ENCODE measurements around the gene TULP1.

DNA sequence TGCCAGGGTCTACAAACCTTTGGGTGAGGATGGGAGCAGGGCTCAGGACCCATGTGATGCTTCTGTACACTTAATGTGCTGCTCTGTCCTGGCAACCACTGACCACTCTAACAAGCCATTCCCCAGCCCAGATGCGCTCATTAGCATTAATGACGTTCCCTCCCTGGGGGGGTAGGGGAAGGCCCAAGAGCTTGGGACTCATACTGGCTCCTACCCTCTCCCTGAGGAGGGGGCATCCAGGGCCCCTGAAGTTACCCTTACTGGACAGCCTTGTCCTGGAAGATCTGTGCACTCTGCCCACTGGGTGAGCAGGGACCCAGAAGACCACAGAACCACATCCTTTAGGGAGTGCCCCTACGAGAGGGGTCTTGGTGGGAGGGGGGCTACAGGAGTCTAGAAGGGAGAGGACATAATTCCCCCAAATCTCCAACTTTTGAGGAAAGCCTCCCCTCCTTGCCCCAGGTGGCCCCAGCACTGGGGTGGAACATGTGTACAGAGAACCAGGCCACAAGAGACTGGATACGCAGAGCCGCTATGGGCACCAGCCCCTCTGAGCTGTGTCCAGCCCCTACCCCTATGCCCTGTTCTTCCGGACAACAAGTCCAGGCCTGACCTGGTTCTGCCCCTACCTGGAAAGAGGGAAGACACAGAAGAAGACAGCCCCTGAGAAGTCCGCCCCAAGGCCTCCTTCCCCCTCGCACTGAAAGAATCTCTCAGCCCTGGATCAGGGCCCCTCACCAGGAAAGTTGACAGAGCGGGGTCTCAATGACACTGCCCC lies 17.2 kb downstream of the TULP1 start:
- TF ChIP-seq TAF1 (conservative IDR thresholded peaks at IDR 0.05) (no peak), RAD21 (IDR thresholded peaks at IDR 0.05) (no peak), FOXA1 (IDR thresholded peaks at IDR 0.05) (no peak), MAX (IDR thresholded peaks at IDR 0.05) (no peak), SP1 (IDR thresholded peaks at IDR 0.05) (no peak), JUND (IDR thresholded peaks at IDR 0.05) (no peak), YY1 (IDR thresholded peaks at IDR 0.05) (no peak), NR2F2 (IDR thresholded peaks at IDR 0.05) (no peak), GABPA (IDR thresholded peaks at IDR 0.05 in 1 of 2, conservative IDR thresholded peaks at IDR 0.05 in 1 of 2) (no peak), FOXA2 (IDR thresholded peaks at IDR 0.05) (no peak), ZBTB33 (IDR thresholded peaks at IDR 0.05) (no peak)
- TF ChIP-seq, protein P1, sequence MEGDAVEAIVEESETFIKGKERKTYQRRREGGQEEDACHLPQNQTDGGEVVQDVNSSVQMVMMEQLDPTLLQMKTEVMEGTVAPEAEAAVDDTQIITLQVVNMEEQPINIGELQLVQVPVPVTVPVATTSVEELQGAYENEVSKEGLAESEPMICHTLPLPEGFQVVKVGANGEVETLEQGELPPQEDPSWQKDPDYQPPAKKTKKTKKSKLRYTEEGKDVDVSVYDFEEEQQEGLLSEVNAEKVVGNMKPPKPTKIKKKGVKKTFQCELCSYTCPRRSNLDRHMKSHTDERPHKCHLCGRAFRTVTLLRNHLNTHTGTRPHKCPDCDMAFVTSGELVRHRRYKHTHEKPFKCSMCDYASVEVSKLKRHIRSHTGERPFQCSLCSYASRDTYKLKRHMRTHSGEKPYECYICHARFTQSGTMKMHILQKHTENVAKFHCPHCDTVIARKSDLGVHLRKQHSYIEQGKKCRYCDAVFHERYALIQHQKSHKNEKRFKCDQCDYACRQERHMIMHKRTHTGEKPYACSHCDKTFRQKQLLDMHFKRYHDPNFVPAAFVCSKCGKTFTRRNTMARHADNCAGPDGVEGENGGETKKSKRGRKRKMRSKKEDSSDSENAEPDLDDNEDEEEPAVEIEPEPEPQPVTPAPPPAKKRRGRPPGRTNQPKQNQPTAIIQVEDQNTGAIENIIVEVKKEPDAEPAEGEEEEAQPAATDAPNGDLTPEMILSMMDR (IDR thresholded peaks at IDR 0.05; ENCODE audit: low read depth, low read length, missing input control) = no peak
- TF ChIP-seq, protein P2, sequence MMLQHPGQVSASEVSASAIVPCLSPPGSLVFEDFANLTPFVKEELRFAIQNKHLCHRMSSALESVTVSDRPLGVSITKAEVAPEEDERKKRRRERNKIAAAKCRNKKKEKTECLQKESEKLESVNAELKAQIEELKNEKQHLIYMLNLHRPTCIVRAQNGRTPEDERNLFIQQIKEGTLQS (IDR thresholded peaks at IDR 0.05) = no peak
- TF ChIP-seq, protein P3, sequence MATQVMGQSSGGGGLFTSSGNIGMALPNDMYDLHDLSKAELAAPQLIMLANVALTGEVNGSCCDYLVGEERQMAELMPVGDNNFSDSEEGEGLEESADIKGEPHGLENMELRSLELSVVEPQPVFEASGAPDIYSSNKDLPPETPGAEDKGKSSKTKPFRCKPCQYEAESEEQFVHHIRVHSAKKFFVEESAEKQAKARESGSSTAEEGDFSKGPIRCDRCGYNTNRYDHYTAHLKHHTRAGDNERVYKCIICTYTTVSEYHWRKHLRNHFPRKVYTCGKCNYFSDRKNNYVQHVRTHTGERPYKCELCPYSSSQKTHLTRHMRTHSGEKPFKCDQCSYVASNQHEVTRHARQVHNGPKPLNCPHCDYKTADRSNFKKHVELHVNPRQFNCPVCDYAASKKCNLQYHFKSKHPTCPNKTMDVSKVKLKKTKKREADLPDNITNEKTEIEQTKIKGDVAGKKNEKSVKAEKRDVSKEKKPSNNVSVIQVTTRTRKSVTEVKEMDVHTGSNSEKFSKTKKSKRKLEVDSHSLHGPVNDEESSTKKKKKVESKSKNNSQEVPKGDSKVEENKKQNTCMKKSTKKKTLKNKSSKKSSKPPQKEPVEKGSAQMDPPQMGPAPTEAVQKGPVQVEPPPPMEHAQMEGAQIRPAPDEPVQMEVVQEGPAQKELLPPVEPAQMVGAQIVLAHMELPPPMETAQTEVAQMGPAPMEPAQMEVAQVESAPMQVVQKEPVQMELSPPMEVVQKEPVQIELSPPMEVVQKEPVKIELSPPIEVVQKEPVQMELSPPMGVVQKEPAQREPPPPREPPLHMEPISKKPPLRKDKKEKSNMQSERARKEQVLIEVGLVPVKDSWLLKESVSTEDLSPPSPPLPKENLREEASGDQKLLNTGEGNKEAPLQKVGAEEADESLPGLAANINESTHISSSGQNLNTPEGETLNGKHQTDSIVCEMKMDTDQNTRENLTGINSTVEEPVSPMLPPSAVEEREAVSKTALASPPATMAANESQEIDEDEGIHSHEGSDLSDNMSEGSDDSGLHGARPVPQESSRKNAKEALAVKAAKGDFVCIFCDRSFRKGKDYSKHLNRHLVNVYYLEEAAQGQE (IDR thresholded peaks at IDR 0.05) = no peak
